Measurements from ENCODE around the gene ANKRD42.
"Not testable (repeated sequence)": the region's sequence is repeated elsewhere in the genome, so short reads cannot be mapped to it uniquely, and the experiment has no call there.

Gene ANKRD42

DNA sequence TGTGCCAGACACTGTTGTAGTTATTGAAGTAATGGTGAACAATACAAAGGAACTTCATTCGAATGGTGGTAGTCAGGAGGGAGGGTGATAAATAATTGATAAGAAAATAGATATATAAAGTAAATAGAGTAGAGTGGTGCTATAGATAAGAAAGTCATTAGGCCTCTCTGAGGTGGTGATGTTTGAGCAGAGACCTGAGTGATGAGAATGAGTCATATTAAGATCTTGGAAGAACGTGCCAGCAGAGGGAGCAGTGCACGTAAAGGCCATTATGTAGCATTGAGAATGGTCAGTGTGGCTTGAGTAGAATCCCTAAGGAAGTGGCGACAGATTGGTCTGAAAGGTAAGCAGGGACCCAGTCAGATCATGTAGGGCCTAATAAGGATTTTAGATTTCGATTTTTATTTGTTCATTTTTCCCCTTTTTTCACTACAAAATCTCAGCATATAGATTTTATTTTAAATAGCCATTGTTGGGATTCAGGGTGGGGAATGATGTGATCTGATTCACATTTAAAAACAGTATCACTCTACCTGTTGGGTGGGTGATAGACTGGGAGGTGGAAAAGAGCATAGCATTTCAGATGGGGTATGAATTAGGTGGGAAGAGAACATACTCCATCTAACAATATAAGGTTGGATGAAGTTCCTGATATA is 47.9 kb downstream of the ANKRD42 start:
- peak; percentile 55 for DNase-seq (ENCODE audit: low spot score)

DNA sequence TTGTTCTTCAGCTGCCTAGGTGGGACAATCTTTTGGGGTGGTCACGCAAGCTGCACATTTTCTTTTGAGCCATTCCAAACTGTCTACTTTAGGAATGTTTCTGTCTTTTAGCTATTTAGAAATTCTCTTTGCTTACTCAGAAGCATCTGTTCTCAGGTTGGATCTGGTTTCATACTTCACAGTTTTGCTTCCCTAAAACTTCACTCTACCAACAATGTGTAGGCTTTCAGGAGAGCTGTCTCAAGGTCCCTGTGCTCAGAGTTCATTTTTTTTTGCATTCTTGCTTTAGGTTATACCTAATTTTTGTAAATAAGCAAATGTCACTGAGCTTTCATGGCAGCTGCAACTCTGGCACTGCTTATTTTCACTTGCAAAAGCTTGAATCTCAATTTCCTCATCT is 55.9 kb downstream of the ANKRD42 start:
- no peak for DNase-seq (ENCODE audit: low spot score)

DNA sequence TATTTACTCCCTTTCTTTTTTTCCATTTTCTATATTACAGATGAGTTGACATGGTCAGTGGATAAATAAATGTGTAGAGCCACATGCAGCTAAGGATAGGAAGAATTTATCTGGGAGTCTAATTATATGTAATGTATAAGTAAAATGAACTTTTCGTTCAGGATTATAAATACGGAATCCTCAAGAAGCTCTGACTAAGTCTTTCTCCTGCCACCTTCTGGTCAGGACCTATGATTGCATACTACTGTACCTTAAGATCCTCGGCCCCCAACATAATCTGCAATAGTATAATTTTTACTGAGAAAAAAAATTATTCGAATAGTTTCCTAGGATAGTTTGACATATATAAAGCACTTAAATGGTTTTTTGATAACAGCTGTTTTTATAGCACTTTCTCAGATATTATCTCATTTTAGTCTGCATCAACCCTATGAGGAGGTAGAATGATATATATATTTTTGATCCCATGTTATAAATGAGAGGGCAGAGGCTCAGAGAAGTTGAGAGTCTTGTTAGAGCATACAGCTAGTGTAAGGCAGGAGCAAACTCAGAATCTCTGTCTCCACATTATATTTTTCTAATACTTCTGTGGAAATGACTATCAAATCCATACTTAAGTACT is 56.6 kb downstream of the ANKRD42 start:
- peak; percentile 63 for DNase-seq (ENCODE audit: low spot score)

DNA sequence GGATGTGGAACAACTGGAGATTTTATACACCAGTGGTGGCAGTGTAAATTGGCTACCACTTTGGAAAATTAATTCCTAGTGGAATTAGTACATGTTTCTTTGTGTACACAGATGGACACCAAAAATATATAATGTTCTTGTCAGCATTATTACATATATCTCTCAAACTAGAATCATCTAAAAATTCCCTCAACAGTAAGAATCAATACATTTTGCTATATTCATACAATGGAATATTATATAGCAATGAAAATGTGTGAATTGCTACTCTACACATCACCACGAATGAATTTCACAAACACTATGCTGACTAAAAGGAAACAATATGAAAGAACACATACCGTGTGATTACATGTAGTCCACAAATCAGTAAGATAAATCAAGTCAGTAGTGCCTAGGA is 58.8 kb downstream of the ANKRD42 start:
- no peak for DNase-seq (ENCODE audit: low spot score)

DNA sequence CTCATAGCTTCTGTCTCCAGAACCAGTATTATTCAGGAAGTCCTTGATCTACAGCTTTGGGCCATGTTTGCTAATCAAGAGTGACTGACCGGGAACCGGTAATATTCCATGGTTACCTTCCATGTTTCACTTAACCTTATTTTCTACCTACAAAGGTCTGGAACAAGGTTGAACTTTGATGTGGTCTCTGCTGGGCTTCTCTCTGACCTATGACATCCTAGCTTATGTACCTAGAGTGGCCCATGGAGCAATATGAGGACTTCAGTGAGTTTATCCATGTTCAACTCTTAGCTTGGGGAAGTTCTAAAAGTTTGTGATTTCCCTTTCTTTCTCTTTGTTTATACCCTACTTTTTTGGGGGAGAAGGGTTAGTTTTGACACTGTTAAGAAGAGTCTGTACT is 59.4 kb downstream of the ANKRD42 start:
- DNase-seq (ENCODE audit: low spot score): no peak

DNA sequence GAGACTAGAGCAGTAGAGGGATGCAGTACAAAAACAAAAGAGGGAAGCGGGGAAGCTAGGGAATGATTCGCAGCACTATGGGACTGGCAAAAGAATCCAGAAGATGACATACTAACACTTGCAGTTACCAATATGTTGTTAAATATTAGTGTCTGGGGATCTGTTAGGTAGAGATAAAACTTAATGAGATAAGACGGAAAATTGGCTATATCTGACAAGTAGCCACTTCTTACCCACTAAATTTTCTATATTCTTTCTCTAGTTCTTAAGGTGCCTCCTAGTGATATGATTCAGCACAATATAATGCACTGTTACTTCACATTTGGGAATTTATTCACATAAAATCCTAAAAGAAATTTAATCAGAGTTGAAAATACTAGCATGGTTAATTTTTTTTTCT is 61.9 kb downstream of the ANKRD42 start:
- no peak for DNase-seq (ENCODE audit: low spot score)

DNA sequence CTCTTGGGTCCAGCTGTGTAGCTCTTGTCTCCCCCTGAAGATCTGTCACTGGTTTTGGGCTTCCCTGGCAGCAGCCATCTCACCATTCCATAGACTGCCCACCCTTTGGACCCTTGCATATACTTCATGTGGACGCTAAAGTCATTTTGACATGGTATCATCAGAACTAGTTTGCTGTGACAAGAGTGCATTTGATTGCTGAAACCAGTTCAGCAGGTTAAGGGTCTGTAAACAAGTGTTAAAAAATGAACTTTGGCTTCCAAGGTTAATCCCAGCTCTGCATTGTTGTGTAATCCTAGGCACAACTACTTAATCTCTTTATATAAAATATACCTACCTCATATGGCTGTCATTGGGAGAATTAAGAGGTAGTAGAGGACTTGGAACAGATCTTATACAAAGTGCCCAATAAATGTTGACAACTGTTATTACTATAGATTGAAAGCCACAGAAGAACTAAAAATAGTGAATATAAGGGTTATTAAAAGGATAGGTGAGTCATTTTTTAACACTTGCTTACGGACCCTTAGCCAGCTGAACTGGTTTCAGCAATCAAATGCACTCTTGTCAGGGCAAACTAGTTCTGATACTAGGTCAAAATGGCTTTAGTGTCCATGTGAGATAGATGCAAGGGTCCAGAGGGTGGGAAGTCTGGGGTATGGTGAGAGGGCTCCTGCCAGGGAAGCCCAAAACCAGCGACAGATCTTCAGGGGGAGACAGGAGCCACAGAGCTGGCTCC is 63.3 kb downstream of the ANKRD42 start:
- no peak for DNase-seq (ENCODE audit: low spot score)

DNA sequence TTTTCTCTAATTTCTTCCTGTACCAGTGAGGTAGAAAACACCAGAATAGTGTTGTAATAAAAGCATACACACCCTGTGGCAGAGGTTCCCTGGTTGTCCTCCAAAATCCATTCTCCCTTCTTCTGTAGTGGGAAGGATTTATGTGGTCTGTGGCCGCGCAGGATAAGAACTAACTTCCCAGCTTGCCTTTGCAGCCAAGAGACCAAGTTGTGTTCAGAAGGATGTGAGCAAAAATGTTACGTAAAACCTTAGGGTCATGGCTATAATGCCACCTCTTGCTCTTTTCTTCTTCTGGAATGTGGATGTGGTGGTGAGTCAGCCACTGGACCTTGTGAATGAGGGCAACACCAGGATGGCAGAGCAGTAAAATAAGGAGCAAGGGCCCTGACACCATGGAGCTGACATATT is 64.3 kb downstream of the ANKRD42 start:
- peak; percentile 59 for DNase-seq (ENCODE audit: low spot score)

DNA sequence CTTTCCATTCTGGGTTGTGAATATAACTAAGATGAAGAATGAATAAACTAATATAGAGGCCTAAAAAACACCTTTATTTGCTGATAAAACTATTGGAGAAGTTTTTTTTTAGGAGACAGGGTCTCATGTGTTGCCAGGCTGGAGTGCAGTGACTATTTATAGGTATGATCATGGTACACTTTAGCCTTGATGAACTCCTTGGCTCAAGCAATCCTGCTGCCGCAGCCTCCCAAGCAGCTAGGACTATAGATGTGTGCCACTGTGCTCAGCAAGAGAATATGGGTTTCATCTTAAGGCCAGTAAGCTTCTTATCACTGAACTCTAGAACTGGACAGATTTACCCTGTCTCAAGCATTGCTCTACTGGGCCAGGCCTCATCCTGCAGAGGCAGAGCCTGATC is 66.0 kb downstream of the ANKRD42 start:
- no peak for DNase-seq (ENCODE audit: low spot score)

DNA sequence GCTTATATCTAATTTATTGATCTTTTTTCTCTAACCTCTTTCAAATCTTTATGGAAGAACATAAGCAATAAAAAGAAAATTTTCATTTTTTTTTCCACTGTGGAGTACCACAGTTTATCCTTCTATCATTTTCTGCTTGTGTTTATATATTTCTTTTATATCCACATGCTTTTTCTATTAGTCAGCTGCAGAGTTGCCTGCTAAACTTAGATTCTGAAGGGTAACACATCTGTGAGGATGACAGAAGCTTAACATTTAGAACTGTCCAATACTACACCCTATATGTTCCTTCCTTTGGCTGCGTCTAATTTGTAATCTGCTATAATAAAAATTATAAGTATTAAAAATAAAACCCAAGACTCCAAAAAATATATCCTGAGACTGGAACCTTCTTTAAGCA is 71.8 kb downstream of the ANKRD42 start:
- no peak for DNase-seq (ENCODE audit: low spot score)

DNA sequence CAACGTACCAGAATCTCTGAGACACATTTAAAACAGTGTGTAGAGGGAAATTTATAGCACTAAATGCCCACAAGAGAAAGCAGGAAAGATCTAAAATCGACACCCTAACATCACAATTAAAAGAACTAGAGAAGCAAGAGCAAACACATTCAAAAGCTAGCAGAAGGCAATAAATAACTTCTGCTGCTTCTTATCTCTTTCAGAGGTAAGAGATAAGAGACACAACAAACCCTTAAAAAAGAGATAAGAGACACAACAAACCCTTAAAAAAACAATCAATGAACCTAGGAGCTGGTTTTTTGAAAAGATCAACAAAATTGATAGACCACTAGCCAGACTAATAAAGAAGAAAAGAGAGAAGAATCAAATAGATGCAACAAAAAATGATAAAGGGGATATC is 75.6 kb downstream of the ANKRD42 start:
- DNase-seq (ENCODE audit: low spot score): not testable (repeated sequence)

DNA sequence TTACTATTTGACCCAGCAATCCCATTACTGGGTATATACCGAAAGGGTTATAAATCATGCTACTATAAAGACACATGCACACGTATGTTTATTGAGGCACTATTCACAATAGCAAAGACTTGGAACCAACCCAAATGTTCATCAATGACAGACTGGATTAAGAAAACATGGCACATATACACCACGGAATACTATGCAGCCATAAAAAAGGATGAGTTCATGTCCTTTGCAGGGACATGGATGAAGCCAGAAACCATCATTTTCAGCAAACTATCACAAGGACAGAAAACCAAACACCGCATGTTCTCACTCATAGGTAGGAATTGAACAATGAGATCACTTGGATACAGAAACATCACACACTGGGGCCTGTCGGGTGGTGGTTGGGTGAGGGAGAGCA is 78.2 kb downstream of the ANKRD42 start:
- not testable (repeated sequence) for DNase-seq (ENCODE audit: low spot score)

DNA sequence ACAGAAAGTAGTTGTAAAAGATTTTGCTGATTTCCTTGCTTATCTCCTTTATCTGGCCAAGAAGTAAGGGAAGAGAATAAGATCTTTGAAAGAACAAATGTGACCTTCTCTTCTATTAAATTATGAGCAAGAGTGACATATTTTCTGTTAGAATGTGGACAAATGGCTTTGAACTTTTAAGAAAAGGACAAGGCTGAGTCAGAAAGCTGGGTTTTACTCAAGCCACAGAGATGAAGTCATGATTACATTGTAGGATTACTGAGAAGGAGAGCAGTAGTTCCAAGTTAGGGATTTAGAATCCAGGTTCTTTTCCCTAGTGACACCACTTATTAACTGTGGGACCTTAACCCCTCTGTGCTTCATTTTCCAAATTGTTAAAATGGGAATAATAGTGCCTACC is 79.1 kb downstream of the ANKRD42 start:
- peak; percentile 50 for DNase-seq (ENCODE audit: low spot score)

DNA sequence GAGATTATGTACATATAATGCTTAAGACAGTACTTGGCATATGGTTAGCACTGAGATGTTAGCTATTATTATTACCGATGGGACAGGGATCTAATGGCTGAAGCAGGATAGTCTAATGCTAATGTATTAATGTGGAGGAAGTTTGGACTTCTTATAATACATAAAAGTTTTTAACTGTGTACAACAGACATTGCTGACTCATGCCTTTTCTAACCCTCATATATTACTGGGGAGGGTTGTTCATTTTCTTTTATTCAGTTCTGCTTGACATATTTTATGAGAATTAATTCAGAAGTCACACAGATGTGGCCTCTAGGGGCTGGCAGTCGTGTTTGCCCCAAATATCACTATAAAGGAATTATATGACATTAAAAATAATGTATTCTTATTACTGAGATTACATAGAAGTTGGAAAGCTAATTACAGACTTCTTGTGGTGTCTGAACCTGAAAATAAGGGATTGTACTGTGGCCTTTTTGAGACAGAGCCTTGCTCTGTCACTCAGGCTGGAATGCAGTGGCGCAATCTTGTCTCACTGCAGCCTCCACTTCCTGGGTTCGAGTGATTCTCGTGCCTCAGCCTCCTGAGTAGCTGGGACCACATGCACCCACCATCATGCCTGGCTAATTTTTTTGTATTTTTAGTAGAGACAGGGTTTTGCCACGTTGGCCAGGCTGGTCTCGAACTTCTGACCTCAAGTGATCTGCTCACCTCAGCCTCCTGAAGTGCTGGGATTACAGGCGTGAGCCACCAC is 82.6 kb downstream of the ANKRD42 start:
- DNase-seq (ENCODE audit: low spot score): no peak

DNA sequence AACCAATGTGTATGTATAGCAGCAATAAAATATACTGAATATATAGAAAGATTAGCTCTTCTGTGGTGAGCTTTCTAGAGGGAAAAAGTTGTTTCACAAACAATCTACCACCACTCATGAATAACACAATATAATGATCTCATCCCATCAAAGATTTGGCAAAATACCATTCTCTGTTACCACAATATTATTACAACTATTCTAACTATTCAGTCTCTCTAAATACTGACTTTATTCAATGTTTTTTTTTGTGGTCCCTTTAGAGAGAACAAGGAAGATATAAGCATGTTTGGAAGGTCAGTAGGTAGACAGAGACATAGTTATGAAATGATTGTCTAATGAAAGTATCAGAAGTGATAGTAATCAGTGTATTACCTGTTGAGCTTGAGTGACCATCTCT is 84.8 kb downstream of the ANKRD42 start:
- peak; percentile 50 for DNase-seq (ENCODE audit: low spot score)

DNA sequence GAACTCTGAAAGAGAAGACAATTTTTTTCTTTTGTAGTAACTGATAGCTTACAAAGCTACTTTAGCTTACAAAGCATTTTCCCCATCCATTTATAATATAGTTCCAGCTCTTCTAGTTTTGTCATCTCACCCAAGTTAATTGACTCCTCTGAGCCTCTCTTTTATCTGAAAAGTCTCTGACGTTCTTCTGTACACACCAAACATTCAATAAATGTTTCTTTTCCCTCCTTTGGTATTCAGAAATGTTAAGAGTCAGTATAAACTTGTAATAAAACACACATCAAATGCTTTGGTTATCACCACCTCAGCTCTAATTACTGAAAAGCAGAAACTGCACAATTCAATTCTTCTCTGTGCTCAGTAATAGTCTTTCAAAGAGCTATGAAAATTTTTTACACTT is 86.7 kb downstream of the ANKRD42 start:
- no peak for DNase-seq (ENCODE audit: low spot score)

DNA sequence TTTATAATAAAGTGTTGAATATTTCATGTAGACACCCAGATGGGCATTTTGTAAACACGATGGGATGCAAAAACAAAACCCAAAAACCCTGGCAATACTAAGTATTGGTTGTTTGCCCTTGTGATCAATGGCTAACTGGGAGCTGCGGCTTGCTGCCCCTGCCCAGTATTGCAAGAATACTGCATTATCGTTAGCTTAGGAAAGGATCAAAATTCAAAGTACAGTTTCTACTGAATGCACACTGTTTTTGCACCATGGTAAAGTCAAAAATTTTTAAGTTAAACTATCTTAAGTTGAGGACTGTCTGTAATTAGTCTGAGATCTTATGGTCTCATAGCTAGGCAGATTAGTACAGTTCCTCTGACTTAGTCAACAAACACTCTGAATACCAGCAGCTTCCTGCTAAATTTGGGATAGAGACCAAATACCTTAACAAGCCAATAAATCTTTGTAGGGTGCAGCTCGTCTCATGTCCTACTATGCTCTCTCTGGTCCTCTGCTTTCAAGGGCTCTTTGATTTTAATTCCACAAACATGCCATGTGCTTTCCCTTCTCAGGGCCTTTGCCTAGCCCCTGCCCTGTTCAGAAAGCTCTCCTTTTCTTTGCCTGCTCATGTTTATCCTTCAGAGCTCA is 88.7 kb downstream of the ANKRD42 start:
- DNase-seq (ENCODE audit: low spot score): peak; percentile 45

DNA sequence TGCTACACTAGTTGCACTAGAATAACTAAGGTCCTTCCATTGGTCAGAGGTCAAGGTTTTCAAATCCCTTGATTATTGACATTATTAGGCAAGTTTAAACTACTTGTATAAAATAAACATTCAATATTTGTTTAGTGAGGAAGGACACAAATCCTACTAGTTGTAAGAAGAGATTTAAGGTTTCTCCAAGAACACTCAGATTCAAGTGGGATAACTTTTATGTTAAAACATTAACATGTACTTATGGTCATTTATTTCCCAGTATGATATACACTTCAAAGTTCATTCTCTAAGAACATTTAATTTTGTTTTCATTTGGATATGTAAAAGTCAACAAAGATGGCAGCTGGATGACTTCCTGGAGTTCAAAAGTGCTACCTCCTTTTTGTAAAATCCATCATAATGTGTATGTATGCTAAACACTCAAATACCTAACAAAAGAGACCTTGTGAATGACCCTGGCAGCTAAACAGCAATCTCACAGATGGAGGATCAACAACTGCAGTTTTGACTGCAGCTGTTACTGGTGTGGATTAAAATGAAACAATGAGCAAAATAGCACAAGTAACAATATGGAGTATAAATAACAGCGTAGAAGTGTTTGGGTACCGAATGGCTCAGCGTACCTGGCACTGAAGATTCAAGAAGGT is 91.1 kb downstream of the ANKRD42 start:
- DNase-seq (ENCODE audit: low spot score): no peak

DNA sequence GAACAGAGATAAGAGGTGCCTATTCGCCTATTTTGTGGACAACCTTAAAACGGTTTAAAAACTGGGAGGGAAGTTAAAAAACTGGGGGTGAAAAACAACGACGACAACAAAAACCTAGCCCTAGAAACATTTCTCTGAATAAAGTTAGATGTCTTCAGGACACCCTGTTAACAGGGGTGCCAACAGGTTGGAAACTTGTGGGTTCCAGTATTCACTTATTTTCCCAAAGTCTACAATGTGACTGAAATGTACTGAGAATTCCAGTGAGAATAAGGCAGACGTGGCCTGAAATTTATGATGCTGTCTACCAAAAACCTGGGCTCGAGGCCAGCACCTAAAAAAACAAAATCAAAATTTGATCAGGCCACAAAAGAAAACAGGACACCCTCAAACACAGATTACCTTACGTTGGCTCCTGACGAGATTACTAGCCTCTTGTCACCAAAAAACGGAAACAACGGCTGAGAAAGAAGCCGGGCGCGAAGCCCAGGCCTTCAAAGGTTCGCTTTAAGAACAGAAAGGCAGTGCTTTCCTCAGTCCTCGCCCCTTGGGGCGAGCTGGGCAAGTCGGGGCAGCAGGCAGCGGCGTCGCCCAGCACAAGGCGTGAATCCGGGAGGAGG is 91.7 kb downstream of the ANKRD42 start:
- no peak for DNase-seq (ENCODE audit: low spot score)

DNA sequence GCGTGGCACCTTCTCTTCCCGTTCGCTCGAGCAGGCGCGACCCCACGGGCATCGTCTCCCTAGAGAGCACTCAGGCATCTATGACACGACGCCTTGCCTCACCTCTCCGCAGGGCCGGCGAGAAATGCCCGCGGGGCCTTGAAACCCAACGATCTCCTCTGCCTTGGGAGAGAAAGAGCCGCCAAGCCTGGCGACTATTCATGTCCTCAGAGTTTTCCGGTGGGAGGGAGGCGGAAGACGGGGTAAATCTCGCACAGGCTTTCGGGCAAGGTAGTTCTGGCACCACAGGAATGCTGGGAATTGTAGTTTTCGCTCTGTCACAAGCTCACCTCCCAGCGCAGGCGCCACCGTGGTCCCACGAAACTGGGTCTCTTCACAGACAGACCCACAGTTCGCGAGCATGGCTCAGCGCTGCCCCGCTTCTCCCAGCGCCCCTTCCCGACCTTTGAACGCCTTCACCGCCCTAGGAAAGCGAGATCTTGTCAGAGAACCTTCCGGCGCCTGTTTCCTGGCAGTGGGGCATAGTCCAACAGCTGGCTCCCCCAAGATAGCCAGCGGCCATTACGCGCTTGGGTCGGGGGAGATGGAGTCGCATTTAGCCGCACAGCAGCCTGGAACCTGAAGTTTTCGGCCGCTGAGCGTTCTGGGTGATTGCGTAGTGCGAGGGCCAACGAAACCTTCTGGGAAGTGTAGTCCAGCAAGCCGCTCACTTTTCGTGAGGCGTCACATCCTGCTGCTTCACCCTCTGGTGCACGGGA is 92.4 kb downstream of the ANKRD42 start, which contains the start of gene CCDC90B:
CCDC90B (minus strand) TSS at position 597 of the 758 bp plus-strand sequence; CDS start at position 202, 395 bp downstream.
- DNase-seq (ENCODE audit: low spot score): peak; percentile 94
